Fibroblast of skin of right quadriceps (primary cell): ENCODE measurements around the gene LY6G6C.
A peak's percentile ranks its signal among the peaks of the same experiment; 100 is the strongest.

Experiments
- DNase-seq: peaks from one replicate; pipeline ENCODE4 v3.0.0-alpha.2; 2013

Gene LY6G6C

DNA sequence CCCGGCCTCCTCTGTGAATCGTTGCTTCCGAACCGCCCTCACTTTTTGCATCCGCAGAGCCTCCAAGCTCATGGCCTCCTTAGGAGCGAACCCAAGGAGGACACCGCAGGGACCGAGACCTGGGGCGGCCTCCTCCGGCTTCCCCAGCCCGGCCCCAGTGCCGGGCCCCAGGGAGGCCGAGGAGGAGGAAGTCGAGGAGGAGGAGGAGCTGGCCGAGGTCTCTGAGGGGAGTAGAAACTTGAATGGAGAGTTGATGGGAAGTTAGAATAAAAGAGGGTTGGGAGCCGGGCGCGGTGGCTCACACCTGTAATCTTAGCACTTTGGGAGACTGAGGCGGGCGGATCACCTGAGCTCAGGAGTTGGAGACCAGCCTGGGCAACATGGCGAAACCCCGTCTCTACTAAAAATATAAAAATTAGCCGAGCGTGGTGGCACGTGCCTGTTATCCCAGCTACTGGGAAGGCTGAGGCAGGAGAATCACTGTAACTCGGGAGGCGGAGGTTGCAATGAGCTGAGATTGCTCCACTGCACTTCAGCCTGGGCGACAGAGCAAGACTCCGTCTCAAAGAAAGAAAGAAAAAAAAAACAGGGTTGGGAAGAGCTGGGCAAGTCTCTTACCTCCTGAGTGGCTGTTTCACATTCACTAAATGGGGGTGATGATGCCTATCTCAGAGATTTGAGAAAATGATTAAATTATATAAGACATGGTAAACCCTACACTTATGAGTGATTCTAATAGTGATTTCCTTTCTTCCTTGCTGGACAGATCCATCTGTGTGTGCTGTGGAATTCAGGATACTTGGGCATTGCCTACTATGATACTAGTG lies 19.1 kb upstream of the LY6G6C start:
- no peak for DNase-seq

DNA sequence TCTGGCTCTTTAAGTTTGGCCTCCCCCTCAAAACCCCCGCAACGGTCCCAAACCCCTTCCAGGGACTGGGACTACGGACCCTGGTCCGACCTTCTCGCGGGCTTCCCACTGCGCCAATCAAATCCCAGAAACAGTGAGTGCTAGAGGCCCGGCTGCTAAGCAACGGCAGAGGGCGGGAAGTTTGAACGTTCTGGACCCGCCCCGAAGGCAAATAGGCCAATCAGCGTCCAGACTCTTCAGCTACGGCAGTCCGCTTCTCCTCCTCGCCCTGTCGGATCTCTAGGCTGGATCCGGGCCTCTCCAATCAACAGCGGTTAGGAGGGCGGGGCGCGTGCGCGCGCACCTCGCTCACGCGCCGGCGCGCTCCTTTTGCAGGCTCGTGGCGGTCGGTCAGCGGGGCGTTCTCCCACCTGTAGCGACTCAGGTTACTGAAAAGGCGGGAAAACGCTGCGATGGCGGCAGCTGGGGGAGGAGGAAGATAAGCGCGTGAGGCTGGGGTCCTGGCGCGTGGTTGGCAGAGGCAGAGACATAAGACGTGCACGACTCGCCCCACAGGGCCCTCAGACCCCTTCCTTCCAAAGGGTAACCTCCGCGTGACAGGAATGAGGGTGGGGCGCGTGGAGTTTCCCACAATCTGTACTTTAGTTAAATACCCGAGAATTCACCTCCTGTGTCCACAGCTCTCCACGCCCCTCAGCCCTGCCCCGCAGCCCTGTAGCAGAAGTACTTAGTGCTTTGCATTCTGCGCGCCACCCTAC lies 18.3 kb upstream of the LY6G6C start, which contains the start of gene MSH5:
TSS of gene MSH5 (plus strand) at position 367 of the 758 bp plus-strand sequence. CDS start 462 bp downstream, outside the sequence.
- peak; percentile 99 for DNase-seq

DNA sequence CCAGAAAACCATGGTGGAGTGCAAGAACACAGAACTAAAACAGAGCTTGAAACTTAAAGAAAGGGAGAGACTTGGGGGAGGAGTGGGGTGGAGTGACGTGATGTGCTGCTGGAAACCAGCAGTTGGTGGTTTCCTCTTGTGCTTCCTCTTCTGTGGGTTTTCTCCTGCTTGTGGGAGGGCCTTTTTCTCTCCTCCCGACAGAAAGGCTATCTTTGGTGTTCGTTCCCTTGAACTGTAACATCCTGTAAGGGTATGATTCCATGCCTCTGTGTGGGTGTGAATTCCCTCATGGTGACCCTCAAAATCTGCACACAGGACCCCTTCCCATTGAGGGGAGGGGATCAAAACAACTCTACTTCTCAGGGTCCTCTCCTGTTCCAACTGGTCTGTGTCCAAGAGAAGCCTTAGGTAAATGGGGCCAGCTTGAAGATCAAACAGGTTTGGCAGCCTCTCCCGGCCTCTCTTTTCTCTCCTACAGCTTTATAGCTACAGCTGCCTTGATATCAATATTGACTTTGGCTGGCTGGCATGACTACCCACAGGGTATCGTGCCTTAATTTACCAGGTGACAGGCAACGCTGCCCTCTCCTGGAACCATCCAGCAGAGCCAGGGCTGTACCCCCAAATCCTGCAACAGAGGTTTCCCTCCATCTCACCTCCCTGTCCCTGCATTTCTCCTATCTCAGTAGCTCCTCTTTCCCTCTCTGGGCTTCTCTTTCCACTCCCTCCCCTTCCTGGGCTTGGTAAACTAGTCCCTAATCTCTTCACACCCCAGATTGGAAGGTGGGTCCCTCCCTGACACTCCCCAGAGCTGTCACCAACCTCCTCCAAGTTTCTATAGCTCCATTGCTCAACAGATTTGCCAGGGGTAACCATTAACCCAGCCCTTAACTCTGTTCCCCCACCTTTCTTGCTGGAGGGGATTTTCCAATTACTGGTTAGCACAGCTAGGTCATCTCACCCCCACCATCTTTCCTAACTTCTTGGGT lies 16.7 kb upstream of the LY6G6C start:
- peak; percentile 85 for DNase-seq

DNA sequence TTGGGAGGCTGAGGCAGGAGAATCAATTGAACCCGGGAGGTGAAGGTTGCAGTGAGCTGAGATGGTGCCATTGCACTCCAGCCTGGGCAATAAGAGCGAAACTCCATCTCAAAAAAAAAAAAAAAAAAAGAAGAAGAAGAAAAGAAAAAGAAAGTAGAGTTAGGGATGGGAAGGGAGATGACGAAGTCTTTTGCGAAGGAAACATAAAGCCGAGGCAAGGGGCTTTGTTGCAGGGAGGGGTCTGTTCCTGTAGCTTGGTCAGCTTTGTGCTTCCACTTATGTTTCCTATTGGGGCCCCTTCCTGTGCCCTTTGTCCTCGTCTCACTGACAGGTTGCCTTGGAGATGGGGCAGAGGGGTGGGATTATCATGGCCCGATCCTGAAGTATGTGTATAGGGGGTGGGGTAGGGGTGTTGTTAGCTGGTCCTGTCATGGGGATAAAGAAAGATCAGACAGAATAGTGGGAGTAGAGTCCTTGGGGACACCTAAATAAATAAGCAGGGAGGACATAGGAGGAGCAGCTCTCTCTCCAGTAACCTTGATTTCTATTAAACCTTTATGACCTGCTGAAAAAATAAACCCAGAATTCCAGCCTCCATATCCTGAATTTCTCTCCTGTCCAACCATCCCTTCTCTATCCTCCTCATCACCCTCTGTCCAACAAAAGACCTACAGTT lies 15.9 kb upstream of the LY6G6C start:
- peak; percentile 34 for DNase-seq

DNA sequence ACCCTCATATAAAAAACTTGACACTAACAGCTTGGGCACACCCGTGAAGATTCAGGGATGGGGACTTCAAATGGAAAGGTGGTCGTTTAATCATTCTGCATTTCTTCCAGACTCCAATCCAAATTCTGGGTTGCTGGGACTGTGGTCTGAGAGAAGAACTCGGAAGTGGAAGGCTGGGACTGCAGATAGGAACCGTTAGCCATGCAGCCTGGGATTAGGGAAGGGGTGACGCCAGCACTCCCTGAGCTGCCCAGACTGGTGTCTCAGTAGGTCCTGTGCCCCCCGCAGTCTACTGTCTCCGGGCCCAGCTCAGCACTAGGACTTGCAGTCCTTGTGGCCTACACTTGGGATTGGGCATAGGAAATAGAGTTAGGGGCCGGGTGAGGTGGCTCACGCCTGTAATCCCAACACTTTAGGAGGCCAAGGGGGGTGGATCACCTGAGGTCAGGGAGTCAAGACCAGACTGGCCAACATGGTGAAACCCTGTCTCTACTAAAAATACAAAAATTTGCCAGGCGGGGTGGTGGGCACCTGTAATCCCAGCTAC lies 15.3 kb upstream of the LY6G6C start:
- DNase-seq: no peak

DNA sequence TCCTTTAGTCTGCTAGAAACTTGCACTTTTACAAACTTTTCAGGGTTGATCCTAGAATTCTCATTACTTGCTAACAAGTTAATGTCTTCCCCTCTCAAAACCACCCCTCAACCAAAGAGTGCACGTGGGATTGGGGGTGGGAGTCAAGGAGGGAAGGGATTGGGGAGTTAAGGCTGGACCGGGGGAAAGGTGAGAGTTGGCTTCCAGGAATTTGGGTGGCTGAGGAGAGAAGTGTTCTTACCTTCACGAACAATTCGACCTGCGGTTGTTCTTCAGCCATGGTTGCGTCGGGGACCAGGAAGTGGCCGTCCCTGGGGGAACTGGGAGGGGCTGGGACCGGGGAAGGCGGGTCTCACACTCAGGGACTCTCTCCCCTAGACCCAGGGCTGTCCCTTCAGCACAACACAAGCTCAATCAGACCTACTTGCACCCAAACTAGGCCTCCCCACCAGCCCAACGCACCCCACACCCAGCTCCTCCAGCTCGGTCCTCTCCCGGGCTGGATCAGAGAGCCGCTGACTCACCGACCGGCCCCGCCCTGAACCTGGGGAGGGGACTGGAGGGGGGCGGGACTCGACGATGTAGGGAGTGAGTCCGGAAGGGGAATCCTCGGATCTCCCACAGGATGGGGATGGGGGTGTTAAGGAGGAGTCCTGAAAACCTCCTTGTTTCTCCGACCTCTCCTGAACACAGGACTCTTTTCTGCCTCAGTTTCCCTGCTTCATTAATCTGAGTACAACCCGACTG lies 14.6 kb upstream of the LY6G6C start, which contains the start of gene CLIC1:
TSS of gene CLIC1 (minus strand) at position 510 of the 747 bp plus-strand sequence. CDS start at position 280, 230 bp downstream.
- peak; percentile 87 for DNase-seq

DNA sequence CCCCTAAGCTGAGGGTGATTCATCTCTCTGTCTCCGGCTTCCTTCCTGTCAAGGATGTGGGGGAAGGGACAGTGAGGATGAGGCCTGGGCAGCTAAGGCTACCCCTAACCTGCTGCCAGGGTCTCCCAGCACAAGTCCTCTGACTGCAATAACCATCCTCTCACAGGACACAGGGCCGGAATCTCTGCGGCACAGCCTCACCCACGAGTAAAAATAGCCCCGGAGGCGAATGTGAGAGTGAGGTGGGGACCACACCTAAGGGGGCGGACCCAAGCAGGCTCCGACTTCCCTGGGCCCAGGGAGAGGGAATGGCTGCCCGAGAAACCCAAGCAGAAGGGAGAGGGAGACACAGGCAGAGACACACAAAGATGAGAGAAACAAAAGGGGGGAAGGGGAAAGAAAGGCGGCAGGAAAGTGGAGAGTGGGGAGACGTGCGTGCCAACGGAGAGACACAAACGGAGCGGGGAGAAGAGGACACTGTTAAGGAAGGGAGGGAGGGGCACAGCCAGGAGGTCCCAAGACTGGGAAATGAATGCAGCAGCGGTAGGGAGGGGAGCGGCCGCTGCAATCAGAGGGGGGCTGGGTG lies 13.4 kb upstream of the LY6G6C start:
- DNase-seq: peak; percentile 82

DNA sequence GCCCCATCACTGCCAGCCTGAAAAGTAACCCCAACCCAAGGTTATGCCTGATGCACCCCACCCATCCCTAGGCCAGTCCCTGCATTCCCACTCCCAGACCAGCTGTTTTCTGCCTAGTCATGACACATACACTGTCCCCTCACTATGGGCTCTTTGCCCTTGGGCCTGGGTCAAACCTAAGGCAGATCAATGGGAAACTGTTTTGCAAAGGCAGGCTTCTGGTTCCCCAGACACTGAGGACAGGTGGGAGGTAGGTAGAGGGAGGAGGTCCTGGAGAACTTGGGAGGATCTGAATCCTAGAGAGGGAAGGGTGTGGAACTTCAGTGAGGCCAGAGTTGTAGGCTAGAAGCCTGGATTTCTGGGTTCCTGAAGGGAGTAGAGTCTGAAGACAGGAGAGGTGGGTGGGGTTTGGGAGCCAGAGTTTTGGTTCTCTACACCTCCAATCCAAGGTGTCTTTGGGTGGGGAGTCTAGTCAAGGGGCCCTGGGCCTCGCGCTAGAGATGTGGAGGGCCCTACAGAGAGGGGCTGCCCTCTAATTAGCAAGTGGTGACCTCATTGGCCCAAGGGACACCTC lies 12.8 kb upstream of the LY6G6C start:
- no peak for DNase-seq

DNA sequence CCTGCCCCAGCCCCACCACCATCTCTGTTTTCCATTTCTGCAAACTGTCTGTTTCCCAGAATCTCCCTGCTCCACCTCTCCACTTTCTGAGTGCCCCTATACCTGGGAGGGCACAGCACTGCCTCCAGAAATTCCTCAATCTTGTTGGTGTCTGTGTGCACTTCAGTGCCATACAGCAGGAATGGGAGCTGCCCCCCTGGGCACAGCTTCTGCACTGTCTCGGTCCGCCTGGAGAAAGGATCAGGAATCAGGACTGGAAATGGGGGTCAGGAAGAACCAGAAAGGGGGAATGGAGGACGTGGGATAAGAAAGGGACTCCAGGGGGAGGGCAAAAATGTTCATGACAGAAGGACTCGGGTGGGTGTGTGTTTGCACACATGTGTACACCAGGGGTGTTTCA lies 12.2 kb upstream of the LY6G6C start:
- no peak for DNase-seq

DNA sequence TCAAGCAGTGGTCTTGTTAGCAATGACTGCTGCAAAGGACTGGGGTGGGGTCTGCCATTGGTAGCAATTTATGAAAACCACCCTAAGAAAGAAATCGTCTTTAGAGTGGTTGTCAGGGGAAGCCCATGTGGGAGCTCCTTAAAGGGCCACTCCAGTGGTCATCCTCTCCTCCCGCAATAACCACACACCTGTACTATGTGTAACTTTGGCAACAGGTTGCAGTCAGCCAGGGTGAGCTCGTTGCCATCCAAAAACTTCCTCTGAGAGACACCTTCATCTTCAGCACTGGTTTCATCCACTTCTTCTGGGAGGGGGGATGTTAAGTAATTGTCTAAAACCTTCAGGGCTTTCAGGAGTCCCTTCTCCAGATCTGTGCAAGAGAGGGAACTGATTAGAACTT lies 10.5 kb upstream of the LY6G6C start:
- no peak for DNase-seq

DNA sequence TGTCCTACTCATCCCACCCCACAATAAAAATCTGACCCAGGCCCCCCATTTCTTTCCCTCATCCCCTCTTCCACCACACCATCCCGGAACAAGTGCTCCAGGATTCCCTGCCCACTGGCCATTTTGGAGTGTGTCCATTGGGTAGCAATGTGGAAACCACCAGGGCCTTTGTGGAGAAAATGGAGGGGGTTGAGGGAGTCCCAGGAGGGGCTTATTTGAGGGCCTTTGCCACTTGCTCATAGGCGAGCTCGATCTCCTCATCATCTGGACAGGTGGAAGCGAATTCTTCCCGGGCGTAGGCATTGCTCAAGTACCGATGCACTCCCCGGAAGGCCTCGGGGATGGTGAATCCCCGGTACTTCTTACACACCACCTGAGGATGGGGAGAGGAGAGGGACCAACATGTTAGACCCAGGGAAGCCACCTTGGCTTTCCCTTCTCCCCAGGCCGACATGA lies 9.1 kb upstream of the LY6G6C start:
- no peak for DNase-seq

DNA sequence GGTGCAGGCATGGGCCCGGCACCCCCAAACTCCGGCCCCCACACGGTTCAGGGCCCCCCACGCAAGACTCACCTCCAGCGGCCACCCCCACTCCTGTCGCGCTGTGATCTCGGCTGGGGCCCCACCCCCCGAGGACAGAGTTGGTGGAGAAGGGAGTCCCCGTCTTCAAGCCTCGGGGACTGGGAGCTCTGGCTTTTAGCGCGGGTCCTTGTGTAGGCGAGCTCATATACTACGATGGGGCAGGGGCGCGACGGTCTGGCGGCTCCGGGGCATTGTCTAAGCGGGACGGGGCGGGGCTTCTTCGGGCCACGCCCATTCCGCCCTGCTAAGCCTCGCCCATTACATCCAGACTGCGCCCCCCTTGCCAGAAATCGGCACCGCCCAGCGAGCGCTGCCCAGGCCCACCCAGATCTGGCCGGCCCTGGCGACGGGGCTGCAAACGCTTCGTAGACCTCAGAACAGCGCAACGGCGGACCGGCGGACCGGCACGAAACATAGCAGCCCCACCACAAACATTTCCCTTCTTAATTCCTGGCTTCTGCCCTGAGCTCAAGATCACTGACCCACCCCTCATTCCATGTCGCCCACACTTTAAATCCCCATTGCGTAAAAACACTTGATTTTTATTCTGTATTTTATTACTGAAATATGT lies 8.6 kb upstream of the LY6G6C start:
- peak; percentile 90 for DNase-seq

DNA sequence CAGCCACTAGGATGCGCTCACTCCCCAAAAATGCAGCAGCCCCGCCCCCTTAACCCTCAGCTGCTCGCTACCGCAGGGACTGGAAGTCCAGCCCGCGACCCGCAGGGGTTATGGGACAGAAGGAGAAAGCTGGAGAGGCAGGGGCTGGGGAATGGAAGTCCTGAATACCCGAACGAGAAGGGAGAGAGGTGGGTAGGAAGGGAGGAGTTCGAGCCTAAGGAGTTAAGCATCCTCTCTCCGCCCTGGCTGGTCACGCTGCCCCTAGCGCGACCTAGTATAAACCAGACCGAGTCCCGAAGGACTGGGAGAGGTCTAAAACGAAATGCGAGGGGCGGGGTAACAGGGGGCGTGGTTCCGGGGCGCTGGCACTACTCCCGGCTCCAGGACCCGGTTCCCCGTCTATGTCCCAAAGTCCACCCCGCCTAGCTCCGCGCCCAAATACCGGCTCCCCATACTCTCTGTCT lies 8.0 kb upstream of the LY6G6C start:
- peak; percentile 79 for DNase-seq

DNA sequence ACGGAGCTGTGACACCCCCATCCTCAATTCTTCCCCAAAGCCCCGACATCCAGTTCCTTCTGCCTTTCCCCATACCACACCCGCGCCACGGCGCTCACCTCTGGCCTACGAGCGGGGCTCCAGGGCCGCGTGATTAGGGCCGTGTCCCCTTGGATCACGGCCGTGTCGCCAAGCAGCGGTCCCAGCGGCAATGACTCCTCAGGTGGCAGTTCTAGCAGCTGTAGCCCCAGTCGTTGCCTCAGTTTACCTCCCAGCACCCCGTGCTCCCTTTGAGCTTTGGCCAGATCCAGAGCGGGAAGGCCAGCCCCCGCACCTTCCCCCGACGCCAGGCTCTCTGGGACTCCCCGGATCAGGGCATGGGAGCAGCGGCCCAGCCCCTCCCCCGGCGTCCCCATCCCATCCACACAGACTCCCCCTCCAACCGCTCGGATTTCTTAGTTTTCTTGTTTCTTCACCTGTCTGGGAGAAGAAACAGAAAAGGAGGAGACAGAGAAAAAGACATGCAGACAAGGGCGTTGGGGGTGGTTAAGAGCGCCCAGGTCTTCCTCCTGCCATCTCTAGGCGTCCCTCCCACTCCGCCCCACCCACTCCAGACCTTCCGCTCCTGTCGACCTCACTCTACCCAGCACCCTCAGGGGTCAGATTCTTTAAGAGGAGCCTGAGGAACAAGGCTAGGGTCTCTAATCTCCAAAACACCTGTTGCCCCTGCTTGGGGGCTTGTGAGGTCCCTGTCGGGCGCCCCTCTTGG lies 7.4 kb upstream of the LY6G6C start, which contains the start of gene DDAH2:
TSS of gene DDAH2 (minus strand) at position 533 of the 748 bp plus-strand sequence. CDS start at position 395, 138 bp downstream.
- no peak for DNase-seq

DNA sequence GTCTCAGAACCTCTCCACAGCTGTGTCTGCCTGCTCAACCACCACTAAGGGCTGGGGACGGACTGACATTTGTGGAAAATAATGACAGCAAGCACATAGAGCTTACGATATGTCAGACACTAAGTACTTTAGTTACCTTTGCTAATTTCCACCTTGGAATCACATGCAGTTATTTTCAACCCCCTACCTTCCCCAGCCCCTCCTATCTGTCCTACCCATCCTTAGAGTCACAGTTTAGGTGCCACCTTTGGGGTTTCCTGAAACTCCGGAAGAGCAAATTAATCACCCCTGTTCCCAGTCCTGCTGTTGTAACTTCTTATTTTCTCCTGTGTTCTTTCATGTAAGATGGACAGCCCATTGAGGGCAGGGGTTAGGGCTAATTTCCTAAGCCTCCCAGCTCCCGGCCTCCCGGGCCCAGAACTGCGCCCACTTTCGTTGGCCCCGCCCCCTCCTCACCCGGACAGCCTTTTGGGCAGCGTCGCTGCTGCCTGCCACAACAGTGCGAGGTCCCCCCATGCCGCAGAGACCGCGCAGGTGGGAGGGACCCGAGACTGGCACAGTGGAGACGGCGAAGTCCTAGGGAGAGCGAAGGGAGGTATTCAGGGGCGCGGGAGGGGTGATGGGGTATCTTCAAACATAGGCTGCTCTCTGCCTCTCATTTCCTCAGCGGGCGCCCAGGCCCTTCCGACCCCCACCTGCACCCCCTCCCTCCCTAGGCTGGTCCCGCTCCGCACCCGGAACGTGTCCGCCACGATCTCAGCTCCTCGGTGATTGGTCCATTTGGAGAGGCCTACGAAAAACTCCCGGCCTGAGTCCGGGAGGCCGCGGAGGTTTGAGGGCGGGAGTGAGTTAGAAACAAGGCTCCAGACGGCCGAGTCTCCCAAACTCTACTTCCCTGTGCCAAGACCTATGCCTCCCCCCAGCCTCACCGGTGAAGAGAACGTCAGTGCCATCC lies 6.4 kb upstream of the LY6G6C start:
- no peak for DNase-seq

DNA sequence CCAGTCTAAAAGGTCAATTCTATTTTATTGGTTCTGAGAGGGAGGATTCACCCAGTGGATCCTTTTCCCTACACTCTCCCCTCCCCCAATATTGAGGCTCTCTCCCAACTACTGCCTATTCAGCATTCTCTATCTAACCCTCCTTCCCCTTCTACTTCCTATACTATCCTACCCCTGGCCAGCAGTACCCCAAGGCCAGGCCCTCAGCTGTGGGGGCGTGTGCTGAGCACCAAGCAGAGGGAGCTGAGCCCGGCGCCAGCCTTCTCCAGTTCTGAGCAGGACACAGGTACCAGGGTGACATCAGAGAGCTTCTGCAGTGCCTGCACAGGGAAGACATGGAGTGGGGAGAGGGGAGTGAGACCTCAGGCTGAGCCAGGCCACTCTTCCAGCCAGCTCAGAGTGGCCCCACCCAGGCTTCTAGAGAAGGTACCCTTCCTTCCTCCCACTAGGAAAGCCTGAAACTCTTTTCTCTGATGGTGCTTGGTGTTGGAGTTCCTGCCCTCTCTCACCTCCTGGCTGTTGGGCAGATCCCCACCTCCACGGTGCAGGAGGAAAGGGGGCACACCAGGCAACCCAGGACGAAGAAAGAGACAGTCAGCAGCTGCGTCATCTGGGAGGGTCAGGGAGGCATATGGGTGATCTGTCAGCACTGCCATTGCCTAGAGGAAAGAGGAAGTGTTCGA lies 5.6 kb upstream of the LY6G6C start:
- no peak for DNase-seq
